ENCODE results near the gene SLC22A5. TPM values are rescaled to one million over a fixed set of nuclear protein-coding genes. Genes with fewer than 3 reads are reported as not detected.

Gene SLC22A5
- total RNA-seq, 2 donors from 2014 or later: 8.6 to 17.6 TPM

DNA sequence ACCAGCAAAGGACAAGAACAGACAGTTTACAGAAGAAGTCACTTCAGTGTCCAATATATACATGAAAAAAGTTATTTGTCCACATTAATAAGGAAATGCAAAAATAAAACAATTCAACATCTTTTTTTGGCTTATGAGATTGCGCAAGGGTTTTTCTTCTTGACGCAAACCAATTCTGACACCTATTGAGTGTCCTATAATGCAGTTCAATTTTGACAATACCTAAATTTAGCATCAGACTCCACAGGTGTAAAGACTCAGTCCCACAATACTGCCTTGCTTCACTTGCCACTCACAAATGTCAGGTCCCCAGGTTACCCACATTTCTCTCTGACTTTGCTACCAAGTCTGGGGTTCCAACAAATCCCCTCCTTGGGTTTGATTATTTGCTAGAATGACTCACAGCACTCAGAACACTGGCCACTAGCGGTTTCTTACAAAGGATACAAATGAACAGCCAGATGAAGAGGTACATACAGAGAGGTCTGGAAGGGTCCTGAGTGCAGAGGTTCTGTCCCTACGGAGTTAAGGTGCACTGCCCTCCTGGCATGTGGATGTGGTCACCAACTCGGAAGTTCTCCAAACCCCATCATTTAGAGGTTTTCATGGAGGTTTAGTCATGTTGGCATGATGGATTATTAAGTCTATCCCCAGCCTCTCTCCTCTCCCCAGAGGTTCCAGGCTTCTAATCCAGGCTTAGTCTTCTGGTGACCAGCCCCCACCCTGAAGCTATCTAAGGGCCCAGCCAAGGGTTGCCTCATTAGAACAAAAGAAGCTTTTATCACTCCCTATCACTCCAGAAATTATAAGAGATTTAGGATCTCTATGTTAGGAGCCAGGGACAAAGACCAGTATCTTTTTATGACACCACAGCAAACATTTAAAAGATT lies 27.0 kb upstream of the SLC22A5 start:
- H3K36me3 ChIP-seq: no peaks in the 10 kb centered on the region
- TF ChIP-seq, protein P1, sequence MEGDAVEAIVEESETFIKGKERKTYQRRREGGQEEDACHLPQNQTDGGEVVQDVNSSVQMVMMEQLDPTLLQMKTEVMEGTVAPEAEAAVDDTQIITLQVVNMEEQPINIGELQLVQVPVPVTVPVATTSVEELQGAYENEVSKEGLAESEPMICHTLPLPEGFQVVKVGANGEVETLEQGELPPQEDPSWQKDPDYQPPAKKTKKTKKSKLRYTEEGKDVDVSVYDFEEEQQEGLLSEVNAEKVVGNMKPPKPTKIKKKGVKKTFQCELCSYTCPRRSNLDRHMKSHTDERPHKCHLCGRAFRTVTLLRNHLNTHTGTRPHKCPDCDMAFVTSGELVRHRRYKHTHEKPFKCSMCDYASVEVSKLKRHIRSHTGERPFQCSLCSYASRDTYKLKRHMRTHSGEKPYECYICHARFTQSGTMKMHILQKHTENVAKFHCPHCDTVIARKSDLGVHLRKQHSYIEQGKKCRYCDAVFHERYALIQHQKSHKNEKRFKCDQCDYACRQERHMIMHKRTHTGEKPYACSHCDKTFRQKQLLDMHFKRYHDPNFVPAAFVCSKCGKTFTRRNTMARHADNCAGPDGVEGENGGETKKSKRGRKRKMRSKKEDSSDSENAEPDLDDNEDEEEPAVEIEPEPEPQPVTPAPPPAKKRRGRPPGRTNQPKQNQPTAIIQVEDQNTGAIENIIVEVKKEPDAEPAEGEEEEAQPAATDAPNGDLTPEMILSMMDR (IDR thresholded peaks at IDR 0.05): no peak
- H3K4me3 ChIP-seq: no peak overlapping the region
- H3K27me3 ChIP-seq: no peaks in the 10 kb centered on the region
- H3K4me1 ChIP-seq: peaks cover 0 to 11% of the 10 kb centered on the region in 2 donors
- H3K9me3 ChIP-seq: peaks cover 0 to 6% of the 10 kb centered on the region in 2 donors
- DNase-seq (ENCODE audit: low spot score): no peak
- peak overlapping the region in 1 of 2 donors; percentile 19 for H3K27ac ChIP-seq

DNA sequence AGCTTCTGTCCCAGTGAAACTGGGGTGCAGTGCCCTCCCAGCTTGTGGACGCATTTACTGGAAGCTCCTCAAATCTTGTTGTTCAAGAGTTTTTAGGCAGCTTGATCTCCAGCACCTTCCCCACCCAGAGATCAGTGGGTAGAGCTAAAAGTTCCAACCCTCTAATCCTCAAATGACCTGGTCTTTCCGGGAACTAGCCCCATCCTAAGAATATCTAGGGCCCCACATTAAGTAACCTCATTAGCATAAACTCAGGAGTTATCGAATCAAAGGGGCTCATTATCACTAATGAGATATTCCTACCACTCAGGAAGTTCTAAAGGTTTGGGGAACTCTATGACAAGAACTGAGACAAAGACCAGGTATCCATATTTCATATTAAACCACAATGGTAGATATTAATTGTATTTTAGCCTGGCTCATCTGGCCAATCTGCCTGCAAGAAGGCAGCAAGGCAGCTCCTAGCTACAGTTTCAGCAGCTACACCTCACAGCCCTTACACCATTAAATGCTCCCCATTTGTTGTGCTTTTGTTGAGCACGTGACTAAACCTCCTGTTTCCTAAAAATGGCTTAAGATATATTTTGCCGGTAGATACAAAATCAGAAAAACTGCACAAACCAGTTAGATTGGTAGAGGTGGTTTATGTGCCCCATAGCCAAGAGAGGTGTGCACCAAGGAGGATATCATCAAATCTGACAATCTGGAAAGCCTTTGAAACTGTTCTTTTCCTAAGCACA lies 24.6 kb upstream of the SLC22A5 start:
- Histone ChIP-seq H3K9me3 (peaks cover 0 to 10% of the 10 kb centered on the region in 2 donors), H3K36me3 (peaks cover 9% of the 10 kb centered on the region), H3K27ac (peak overlapping the region in 1 of 2 donors; percentile 11), H3K27me3 (no peaks in the 10 kb centered on the region), H3K4me1 (peaks cover 0 to 11% of the 10 kb centered on the region in 2 donors), H3K4me3 (no peak overlapping the region)
- TF ChIP-seq, protein P1 (IDR thresholded peaks at IDR 0.05): no peak
- DNase-seq (ENCODE audit: low spot score): no peak

DNA sequence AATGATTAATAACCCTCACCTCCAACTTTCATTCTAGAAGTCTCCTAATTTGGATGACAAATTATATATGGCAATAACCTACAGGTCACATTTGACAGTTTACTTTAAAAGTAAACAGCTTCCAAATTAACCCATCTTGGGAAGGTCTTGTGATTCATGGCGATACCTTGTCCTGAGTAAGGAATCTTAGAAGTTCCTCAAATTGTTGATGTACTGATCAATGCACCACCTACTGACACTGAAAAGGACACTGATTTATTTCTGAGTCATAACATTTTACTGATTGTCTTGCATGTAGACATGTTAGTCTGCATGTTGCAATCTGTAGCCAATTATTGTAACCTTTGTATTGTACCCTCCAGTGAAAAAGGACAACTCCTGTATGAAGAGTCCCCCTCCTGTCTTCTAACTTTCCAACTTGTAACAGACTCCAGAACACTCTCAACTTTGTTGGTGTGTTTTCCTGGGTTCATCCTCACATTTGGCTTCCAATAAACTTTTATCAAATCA lies 16.0 kb upstream of the SLC22A5 start:
- Histone ChIP-seq H3K4me3 (no peak overlapping the region), H3K36me3 (peaks cover 9% of the 10 kb centered on the region), H3K27me3 (no peaks in the 10 kb centered on the region), H3K4me1 (no peaks in the 10 kb centered on the region), H3K27ac (no peak overlapping the region), H3K9me3 (peaks cover 0 to 4% of the 10 kb centered on the region in 2 donors)
- TF ChIP-seq, protein P1 (IDR thresholded peaks at IDR 0.05): no peak
- no peak for DNase-seq (ENCODE audit: low spot score)

DNA sequence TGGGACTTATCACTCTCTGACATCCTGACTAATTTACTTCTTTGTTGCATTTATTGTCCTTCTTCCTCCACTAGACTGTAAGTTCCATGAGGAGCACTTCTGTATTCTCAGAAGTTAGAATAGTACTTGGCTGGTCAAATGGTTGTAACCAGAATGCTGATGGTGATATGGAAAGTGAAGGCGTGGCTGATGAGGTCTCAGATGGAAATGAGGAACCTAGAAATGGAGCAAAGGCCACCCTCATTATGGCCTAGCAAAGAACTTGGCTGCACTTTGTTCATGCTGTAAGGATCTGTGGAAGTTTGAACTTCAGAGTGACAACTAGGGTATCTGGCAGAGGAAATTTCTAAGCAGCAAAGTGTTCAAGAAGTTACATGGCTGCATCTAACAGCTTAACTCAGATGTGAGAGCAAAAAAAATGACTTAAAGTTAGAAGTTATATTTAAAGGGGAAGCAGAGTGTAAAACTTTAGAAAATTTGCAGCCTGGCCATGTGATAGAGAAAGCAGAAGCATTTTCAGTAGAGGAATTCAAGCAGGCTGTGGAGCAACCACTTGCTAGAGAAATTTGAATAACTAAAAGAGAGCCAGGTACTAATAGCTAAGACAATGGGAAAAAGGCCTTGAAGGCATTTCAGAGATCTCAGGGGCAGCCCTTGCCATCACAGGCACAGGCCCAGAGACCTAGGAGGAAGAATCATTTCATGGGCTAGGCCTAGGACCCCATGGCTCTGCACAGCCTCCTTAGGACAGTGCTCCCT lies 14.9 kb upstream of the SLC22A5 start:
- Histone ChIP-seq H3K9me3 (peaks cover 0 to 1% of the 10 kb centered on the region in 2 donors), H3K27ac (no peak overlapping the region), H3K27me3 (no peaks in the 10 kb centered on the region), H3K4me3 (no peak overlapping the region), H3K4me1 (no peaks in the 10 kb centered on the region), H3K36me3 (peaks cover 2% of the 10 kb centered on the region)
- TF ChIP-seq, protein P1 (IDR thresholded peaks at IDR 0.05): no peak
- DNase-seq (ENCODE audit: low spot score): no peak

DNA sequence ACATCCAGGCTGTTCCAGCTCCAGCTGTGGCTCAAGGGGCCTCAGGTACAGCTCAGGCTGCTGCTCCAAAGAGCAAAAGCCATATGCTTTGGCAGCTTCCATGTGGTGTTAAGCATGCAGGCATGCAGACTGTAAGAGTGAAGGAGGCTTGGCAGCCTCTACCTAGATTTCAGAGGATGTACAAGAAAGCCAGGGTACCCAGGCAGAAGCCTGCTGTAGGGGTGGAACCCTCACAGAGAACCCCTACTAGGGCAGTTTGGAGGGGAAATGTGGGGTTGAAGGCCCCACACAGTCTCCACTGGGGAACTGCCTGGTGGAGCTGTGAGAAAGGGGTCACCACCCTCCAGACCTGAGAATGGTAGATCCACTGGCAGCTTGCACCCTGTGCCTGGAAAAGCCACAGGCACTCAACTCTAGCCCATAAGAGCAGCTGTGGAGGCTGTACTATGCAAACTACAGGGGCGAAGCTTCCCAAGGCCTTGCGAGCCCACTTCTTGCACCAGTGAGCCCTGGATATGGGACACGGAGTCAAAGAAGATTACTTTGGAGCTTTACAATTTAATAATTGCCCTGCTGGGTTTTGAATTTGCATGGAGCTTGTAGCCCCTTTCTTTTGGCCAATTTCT lies 14.3 kb upstream of the SLC22A5 start:
- TF ChIP-seq, protein P1 (IDR thresholded peaks at IDR 0.05): no peak
- no peaks in the 10 kb centered on the region for H3K36me3 ChIP-seq
- H3K9me3 ChIP-seq: no peaks in the 10 kb centered on the region
- no peaks in the 10 kb centered on the region for H3K27me3 ChIP-seq
- no peak overlapping the region for H3K4me3 ChIP-seq
- no peak for DNase-seq (ENCODE audit: low spot score)
- no peaks in the 10 kb centered on the region for H3K4me1 ChIP-seq
- H3K27ac ChIP-seq: no peak overlapping the region

All from right atrium auricular region (tissue), 2 donors.